Measurements from ENCODE around the gene DDB1. TPM values are rescaled to one million over a fixed set of nuclear protein-coding genes. Genes with fewer than 3 reads are reported as not detected.

The DDB1 gene
- polyA plus RNA-seq, 1 experiment: 281 TPM

DNA sequence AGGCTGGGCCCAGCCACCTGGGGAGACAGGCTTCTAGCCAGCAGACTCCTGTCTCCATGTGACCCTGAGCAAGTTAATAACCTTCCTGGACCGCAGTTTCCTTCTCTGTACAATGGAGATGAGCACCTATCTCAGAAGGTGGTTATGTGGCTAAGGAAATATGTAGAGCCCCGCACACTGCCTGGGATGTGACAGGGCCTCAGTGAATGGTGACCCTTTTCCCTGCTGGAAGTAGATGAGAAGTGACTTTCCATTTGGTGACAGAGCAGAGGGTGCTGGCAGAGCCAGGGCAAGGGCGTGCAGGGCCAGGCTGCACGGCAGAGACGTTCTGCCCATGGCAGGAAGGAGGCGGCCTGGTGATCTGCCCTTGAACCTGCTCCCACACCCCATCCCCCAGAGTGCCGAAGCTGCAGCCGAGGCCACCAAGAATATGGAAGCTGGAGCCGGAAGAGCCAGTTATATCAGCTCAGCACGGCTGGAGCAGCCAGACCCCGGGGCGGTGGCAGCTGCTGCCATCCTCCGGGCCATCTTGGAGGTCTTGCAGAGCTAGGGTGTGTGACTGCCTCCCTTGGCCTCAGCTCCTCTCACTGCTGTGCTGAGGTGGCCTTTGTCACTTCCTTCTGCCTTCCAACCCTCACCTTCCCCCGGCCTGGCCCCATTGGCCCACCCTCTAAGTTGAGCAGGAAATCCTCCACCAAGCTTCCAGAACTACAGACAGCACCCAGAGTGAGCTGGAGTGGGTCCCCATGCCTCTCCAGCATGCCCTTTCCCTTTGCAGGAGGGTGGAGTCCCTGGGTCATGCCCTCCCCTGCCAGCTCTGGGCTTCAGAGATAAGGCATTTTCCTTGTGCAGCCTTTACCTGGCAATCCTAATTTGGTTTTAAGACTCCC lies 13.3 kb upstream of the DDB1 start:
- H3K36me3 ChIP-seq (ENCODE audit: control insufficient read depth, insufficient read depth, low read length): peaks cover 17% of the 10 kb centered on the region
- H3K4me3 ChIP-seq (ENCODE audit: low read depth, low read length): no peak overlapping the region
- ChIA-PET CTCF (interaction anchor here (1.0 to 6.6 kb wide), 6 partner anchors 10 to 46 kb away, joined by 3 to 56 read pairs (median 4); partner anchors contain the start of gene TMEM216), POLR2A (no interaction called here)
- no peak for DNase-seq (ENCODE audit: low read depth)
- no peaks in the 10 kb centered on the region for H3K27me3 ChIP-seq (ENCODE audit: control insufficient read depth, insufficient read depth, low read length)
- TF ChIP-seq, protein P1, sequence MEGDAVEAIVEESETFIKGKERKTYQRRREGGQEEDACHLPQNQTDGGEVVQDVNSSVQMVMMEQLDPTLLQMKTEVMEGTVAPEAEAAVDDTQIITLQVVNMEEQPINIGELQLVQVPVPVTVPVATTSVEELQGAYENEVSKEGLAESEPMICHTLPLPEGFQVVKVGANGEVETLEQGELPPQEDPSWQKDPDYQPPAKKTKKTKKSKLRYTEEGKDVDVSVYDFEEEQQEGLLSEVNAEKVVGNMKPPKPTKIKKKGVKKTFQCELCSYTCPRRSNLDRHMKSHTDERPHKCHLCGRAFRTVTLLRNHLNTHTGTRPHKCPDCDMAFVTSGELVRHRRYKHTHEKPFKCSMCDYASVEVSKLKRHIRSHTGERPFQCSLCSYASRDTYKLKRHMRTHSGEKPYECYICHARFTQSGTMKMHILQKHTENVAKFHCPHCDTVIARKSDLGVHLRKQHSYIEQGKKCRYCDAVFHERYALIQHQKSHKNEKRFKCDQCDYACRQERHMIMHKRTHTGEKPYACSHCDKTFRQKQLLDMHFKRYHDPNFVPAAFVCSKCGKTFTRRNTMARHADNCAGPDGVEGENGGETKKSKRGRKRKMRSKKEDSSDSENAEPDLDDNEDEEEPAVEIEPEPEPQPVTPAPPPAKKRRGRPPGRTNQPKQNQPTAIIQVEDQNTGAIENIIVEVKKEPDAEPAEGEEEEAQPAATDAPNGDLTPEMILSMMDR (IDR thresholded peaks at IDR 0.05; ENCODE audit: insufficient read depth, low read depth, low read length): no peak

DNA sequence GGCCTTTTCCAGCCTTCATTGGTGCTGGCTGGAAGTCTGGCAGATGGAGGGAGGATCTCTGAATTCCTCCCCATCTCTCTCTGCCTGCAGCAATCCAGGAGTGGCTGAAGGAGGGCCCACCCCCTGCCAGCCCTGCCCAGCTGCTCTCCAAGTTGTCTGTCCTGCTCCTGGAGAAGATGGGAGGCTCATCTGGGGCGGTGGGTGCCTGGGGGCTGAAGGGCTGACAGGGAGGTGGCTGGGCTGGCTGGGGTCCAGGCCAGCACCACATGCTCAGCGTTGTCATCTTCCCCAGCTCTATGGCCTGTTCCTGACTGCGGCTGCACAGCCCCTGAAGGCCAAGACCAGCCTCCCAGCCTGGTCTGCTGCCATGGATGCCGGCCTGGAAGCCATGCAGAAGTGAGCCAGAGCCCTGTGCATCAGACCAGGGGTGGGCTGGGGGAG lies 12.3 kb upstream of the DDB1 start:
- ChIA-PET CTCF (interaction anchor here (0.8 to 6.6 kb wide), 5 partner anchors 9 to 47 kb away, joined by 4 to 56 read pairs (median 4); partner anchors contain the start of gene TMEM216), POLR2A (no interaction called here)
- no peak for DNase-seq (ENCODE audit: low read depth)
- peaks cover 11% of the 10 kb centered on the region for H3K36me3 ChIP-seq (ENCODE audit: control insufficient read depth, insufficient read depth, low read length)
- H3K27me3 ChIP-seq (ENCODE audit: control insufficient read depth, insufficient read depth, low read length): no peaks in the 10 kb centered on the region
- TF ChIP-seq, protein P1 (IDR thresholded peaks at IDR 0.05; ENCODE audit: insufficient read depth, low read depth, low read length): no peak
- no peak overlapping the region for H3K4me3 ChIP-seq (ENCODE audit: low read depth, low read length)

DNA sequence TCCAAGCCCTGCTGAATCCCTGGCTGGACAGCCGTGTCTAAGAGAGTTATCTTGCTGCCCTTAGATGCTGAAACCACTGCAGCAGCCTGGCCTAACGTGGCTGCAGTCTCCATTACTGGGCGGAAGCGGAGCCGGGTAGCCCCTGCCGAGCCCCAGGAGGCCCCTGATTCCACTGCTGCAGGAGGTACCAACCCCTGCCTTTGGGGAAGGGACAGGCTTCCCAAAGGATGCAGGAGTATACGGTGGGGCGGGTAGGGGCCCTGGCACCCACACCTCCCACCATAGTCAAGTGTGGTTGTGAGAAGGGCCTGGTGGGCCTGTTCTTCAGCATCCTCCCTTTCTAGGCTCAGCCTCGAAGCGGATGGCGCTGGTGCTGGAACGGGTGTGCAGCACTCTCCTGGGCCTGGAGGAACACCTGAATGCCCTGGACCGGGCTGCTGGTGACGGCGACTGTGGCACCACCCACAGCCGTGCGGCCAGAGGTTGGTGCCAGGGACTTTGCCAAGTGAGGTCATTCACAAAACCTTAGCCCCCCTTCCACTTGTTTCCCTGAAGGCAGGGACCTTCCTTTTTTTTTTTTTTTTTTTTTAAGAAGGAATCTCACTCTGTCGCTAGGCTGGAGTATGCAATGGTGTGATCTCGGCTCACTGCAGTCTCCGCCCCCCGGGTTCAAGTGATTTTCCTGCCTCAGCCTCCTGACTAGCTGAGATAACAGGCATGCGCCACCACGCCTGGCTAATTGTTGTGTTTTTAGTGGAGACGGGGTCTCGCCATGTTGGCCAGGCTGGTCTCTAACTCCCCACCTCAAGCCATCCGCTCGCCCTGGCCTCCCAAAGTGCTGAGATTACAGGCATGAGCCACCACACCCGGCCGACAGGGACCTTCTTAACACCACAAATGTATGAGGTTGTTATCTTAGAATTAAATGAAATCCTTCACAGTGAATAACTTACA lies 11.2 kb upstream of the DDB1 start:
- no peak for DNase-seq (ENCODE audit: low read depth)
- ChIA-PET CTCF (interaction anchor here (1.6 to 6.6 kb wide), 2 partner anchors 8 to 49 kb away, joined by 4 to 56 read pairs; partner anchors contain the start of gene TMEM216), POLR2A (no interaction called here)
- TF ChIP-seq, protein P1 (IDR thresholded peaks at IDR 0.05; ENCODE audit: insufficient read depth, low read depth, low read length): no peak
- Histone ChIP-seq H3K36me3 (ENCODE audit: control insufficient read depth, insufficient read depth, low read length) (peaks cover 6% of the 10 kb centered on the region), H3K4me3 (ENCODE audit: low read depth, low read length) (no peak overlapping the region), H3K27me3 (ENCODE audit: control insufficient read depth, insufficient read depth, low read length) (no peaks in the 10 kb centered on the region)

- CTCF ChIA-PET: interaction anchor here (0.5 to 10.9 kb wide), 3 partner anchors 23 to 49 kb away, joined by 3 to 374 read pairs (median 4); no protein-coding TSS in a partner anchor
- POLR2A ChIA-PET: no interaction called here
- DNase-seq (ENCODE audit: low read depth): no peak
Measured at GRCh38 chr11:61342207-61342803, 9.4 kb upstream of the DDB1 start.

More at GRCh38 chr11:61342207-61342803, 9.4 kb upstream of the DDB1 start:
- Histone ChIP-seq H3K4me3 (ENCODE audit: low read depth, low read length) (no peak overlapping the region), H3K27me3 (ENCODE audit: control insufficient read depth, insufficient read depth, low read length) (no peaks in the 10 kb centered on the region), H3K36me3 (ENCODE audit: control insufficient read depth, insufficient read depth, low read length) (peaks cover 4% of the 10 kb centered on the region)
- TF ChIP-seq, protein P1 (IDR thresholded peaks at IDR 0.05; ENCODE audit: insufficient read depth, low read depth, low read length): no peak
